GM19035 (cell line): ENCODE data around the gene SMIM13.

Experiments
- ATAC-seq: cut with Tn5 transposase; IDR thresholded peaks from one replicate; pipeline ENCODE4 v1.9.1; 2021; ENCODE audit not compliant: unreplicated experiment

SMIM13 gene

GRCh38 chr6:11185204-11185842 lies 91.7 kb downstream of the SMIM13 start:
- ATAC-seq: no peak

- ATAC-seq: no peak
Observed at GRCh38 chr6:11187301-11187700, 93.7 kb downstream of the SMIM13 start.
